Measurements from ENCODE around the gene SMARCB1.

- TF ChIP-seq CTCF (conservative IDR thresholded peaks at IDR 0.05 in 1 of 2, IDR thresholded peaks at IDR 0.05 in 1 of 2; ENCODE audit: low read depth in 1 of 2, low read length in 2 of 2), result no peak
- no peak for TF ChIP-seq EZH2 (IDR thresholded peaks at IDR 0.05; ENCODE audit: low read length, missing control alignments)
Observed at GRCh38 chr22:23812378-23812777, 25.6 kb downstream of the SMARCB1 start.

Measured in fibroblast of lung (primary cell).